NCI-H1417 treated with DMSO at 0.1 percent for 48 hours (cell line): ENCODE data around the gene NQO2.
"Not testable (repeated sequence)": the region's sequence is repeated elsewhere in the genome, so short reads cannot be mapped to it uniquely, and the experiment has no call there.

Experiments used
- DNase-seq: peaks from one replicate; lab custom pipeline; 2025; lab: John Stamatoyannopoulos, UW

The NQO2 gene

GRCh38 chr6:2970034-2970685 lies 29.5 kb upstream of the NQO2 start:
- DNase-seq = no peak

DNA sequence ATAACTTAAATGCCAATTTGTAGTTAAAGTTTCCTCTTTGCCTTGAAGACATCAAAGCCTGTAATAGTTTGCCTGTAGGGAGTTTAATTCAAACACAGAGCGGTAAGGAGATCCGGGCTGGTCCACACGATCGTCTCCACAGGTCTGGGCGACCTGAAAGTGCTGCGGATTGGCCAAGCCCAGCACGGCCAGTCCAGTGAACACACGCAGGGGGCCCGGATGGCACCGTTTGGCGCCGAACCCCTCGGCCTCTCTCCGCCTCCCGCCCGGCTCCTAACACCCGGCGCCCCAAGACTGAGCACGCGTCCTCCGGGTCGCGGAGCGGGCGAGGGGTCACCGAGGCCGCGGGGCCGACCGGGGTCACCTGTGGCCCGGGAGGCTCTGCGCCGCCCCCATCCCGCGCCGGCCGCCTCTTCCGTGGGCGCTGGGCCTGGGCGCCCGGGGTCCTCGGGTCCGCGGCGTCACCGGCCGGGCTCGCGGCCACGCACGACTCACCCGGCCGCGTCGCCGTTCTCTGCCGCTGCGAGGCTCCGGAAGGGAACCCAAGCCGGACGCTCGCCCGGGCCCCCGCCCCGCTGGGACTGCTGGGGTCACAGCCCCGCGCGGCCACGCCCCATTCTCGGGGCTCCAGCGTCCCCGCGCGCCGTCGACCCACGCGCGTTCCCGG lies 28.8 kb upstream of the NQO2 start:
- DNase-seq = no peak

GRCh38 chr6:2971420-2972218 lies 28.1 kb upstream of the NQO2 start, which contains the start of gene SERPINB6:
Gene SERPINB6 (minus strand): TSS chr6:2971567. CDS start chr6:2959332, 12,235 bp downstream.
- DNase-seq = no peak

- not testable (repeated sequence) for DNase-seq
These were observed 27.5 kb upstream of the NQO2 start for GRCh38 chr6:2972219-2972487.

GRCh38 chr6:2972685-2973084 lies 27.0 kb upstream of the NQO2 start:
- DNase-seq = not testable (repeated sequence)

DNA sequence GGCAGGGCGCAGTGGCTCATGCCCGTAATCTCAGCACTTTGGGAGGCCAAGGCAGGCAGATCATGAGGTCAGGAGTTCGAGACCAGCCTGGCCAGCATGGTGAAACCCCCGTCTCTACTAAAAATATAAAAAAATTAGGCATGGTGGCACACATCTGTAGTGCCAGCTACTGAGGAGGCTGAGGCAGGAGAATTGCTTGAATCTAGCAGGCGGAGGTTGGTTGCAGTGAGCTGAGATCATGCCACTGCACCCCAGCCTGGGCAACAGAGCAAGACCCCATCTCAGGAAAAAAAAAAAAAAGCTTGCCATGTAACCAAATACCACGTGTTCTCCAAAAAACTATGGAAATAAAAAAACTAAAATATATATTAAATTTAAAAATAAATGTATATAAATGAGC lies 26.5 kb upstream of the NQO2 start:
- not testable (repeated sequence) for DNase-seq

DNA sequence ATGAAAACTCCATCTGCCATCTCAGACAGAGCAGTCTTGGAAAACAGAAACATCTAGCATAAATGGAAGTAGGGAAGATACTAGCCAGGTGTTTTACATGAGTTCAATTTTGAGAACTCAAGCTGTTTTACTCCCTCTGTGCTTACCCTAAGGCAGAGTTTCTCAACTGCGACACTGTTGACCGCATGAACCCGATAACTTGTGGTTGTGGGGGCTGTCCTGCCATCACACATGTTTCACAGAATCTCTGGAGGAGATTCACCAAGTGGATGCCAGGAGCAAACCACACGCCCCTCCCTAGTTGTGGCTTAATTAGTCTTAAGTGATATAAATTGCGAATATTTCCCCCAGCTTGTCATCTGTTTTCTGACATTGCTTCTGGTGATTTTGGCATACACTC lies 26.0 kb upstream of the NQO2 start:
- DNase-seq = no peak

GRCh38 chr6:2976060-2976459 lies 23.6 kb upstream of the NQO2 start:
- no peak for DNase-seq

DNA sequence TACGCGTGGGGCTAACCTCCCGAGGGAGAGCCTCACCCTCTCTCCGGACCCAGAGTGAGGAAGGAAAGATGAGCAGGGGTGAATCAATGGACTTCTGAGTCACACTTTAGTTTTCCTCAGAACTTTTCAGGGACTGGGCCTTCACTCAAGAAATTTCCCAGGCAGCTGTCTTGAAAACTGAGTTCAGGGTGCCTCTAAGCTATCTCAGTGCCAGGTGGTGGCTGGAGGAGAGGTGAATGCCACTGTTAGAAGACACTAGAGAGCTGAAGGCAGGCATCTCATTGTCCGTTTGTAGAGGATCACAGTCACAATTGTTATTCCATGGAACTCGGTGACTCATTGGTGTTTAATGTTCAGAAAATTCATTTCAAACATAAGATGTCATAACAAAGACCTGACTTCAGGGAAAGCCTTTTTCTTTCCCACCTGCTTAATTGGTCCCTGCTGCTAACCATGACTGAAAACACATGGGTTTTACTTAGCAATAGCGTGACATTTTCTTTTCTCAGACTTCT lies 23.1 kb upstream of the NQO2 start:
- DNase-seq = no peak

GRCh38 chr6:2977290-2977689 lies 22.4 kb upstream of the NQO2 start:
- no peak for DNase-seq

GRCh38 chr6:2977799-2978590 lies 21.7 kb upstream of the NQO2 start:
- DNase-seq = no peak

DNA sequence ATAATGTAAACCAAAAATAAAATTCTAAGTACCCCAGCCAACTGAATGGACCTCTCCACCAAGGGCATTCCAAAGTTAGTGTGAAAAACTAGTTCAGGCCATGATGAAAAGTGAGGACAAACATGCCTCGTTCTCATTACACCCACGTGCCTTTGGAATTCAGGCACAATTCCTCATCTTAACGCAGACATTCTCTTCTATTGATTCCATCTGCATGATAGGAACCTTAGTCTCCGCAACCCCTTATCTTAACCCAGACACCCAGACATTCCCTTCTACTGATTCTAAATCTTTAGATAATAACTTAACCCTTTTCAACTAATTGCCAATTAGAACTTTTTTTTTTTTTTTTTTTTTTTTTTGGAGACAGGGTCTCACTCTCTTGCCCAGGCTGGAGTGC lies 20.8 kb upstream of the NQO2 start:
- no peak for DNase-seq

GRCh38 chr6:2979819-2980464 lies 19.8 kb upstream of the NQO2 start:
- DNase-seq = no peak

GRCh38 chr6:2980465-2980855 lies 19.2 kb upstream of the NQO2 start:
- DNase-seq = no peak

- no peak for DNase-seq
These were observed 17.1 kb upstream of the NQO2 start for GRCh38 chr6:2982426-2983117.

- no peak for DNase-seq
These were observed 14.8 kb upstream of the NQO2 start for GRCh38 chr6:2984738-2985406.

DNA sequence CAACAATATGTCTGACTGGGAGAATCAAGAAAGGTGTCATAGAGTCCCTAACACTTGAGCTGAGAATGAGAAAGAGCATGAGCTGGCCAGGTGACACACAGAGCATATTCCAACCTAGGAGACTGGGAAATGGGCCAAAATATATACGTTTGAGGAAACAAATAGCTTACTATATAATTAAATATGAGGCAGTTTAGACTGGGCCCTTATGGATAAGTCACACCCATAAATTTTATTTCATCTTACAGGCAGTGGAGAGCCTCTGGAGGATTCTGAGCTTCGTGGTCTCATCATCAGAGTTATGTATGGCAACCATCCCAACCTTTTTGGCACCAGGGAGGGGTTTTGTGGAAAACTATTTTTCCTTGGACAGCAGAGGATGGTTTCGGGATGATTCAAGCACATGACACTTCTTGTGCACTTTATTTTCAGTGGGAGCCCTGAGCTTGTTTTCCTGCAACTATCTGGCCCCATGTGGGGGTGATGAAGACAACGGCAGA lies 12.9 kb upstream of the NQO2 start:
- no peak for DNase-seq

- DNase-seq = no peak
These were observed 11.6 kb upstream of the NQO2 start for GRCh38 chr6:2988094-2988425.

DNA sequence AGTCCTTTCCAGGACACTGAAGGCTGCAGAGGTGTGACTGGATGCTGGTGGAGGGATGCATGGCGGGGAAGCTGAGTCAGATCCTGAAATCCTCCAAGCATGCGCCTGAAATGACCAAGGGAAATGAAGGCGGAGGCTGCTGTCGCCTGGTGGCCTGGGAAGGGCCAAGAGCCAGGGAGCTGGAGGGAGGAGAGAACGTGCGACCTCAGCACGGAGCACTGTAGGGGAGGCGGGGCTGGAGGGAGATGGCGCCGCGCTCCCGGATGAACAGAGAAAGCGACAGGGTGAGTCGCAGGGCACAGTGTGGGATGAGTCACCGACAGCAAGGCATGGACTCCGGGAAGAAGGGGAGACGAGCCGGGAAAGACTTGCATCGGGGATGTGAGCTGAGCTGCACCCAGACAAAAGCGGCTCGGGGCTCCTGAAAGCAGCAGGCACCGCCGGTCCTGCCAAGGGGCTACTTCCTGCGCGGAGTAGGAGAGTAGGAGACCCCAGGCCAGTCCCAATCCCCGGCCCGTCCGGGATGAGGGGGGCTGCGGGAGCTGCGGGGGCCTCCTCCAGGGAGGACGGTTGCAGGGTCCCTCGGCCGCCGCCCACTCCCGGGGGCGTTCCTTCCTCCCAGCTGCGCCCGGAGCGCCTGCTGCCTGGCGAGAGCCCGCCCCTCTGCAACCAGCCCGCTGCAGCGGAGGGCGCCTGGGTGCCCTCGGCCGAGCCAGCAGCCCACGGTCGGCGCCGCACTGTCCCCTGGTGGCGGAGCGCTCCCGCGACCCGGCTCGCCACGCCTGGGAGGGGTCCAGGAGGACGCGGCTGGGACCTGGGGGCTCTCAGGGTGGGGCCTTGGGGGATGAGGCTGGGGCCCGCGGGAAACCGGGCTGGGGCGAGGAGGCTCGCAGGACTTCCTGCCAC lies 11.0 kb upstream of the NQO2 start:
- peak; percentile 25 for DNase-seq
